Measurements from ENCODE around the gene TMEM250. TPM values are rescaled to one million over a fixed set of nuclear protein-coding genes. Genes with fewer than 3 reads are reported as not detected.

TMEM250 gene
- total and polyA plus RNA-seq, 2 of the 4 experiments (the other 2 are of a cell fraction) = 14.0 to 17.5 TPM

- H4K8ac ChIP-seq (ENCODE audit: low read depth in 2 of 2, low read length in 2 of 2) = no peak overlapping the region
- H3K23ac ChIP-seq (ENCODE audit: low read depth, low read length) = no peak overlapping the region
- H3K9me3 ChIP-seq (ENCODE audit: control insufficient read depth, insufficient read depth, low read length) = no peaks in the 10 kb centered on the region
- no peak overlapping the region for H3K56ac ChIP-seq (ENCODE audit: extremely low read depth, insufficient read depth, low read length)
- H4K5ac ChIP-seq (ENCODE audit: low read depth, low read length) = no peak overlapping the region
- H3K36me3 ChIP-seq (ENCODE audit: control insufficient read depth, insufficient read depth, low read length) = no peaks in the 10 kb centered on the region
- H2BK5ac ChIP-seq (ENCODE audit: low read depth, low read length, poor library complexity, severe bottlenecking) = no peak overlapping the region
- no peak overlapping the region for H3K14ac ChIP-seq (replicated peaks; ENCODE audit: low read depth, low read length)
- no peak overlapping the region for H2BK15ac ChIP-seq (ENCODE audit: low read depth, low read length)
- H2AK5ac ChIP-seq (ENCODE audit: low read depth, low read length) = no peak overlapping the region
- H3K4me3 ChIP-seq (ENCODE audit: insufficient read depth, low read depth, low read length) = no peak overlapping the region
- H3K4ac ChIP-seq (ENCODE audit: low read depth, low read length) = no peak overlapping the region
- dilution Hi-C loops (cut with HindIII; ENCODE audit: low sequenced_read_pairs, unreplicated experiment) = no loop called here
- H3K4me2 ChIP-seq (ENCODE audit: low read depth, low read length) = no peak overlapping the region
- no peaks in the 10 kb centered on the region for H3K79me1 ChIP-seq (ENCODE audit: low read depth in 1 of 2, low read length in 2 of 2)
- intact Hi-C loops (cut with micrococcal nuclease) = no loop called here
- POLR2A ChIA-PET (ENCODE audit: unreplicated experiment) = no interaction called here
- ATAC-seq (ENCODE audit: low read depth) (no peak), DNase-seq (no peak)
- no peak overlapping the region for H3K9ac ChIP-seq (ENCODE audit: low read depth, low read length)
- no peak overlapping the region for H2AK9ac ChIP-seq (replicated peaks; ENCODE audit: low read depth, low read length, poor library complexity)
- no peak overlapping the region for H3K27ac ChIP-seq (ENCODE audit: insufficient read depth, low read length)
- CTCF ChIA-PET = no interaction called here
- no peak overlapping the region for H4K91ac ChIP-seq (ENCODE audit: insufficient read depth, low read depth, low read length)
- TF ChIP-seq CTCF (conservative IDR thresholded peaks at IDR 0.05; ENCODE audit: low read depth, low read length) = no peak
- no peak for TF ChIP-seq MAZ (IDR thresholded peaks at IDR 0.05; ENCODE audit: borderline replicate concordance, low read depth, low read length)
- TF ChIP-seq MXI1 (IDR thresholded peaks at IDR 0.05; ENCODE audit: borderline replicate concordance, low read depth, low read length) = no peak
- TF ChIP-seq BHLHE40 (IDR thresholded peaks at IDR 0.05; ENCODE audit: low read depth, low read length) = no peak
- TF ChIP-seq SMC3 (IDR thresholded peaks at IDR 0.05; ENCODE audit: low read depth, low read length) = no peak
- TF ChIP-seq MAFK (IDR thresholded peaks at IDR 0.05; ENCODE audit: low read depth, low read length) = no peak
- no peak for TF ChIP-seq NFE2L2 (IDR thresholded peaks at IDR 0.05; ENCODE audit: low read depth, low read length)
- TF ChIP-seq CHD1 (IDR thresholded peaks at IDR 0.05; ENCODE audit: low read depth, low read length) = no peak
- TF ChIP-seq CEBPB (IDR thresholded peaks at IDR 0.05; ENCODE audit: low read depth, low read length) = no peak
- TF ChIP-seq RAD21 (IDR thresholded peaks at IDR 0.05; ENCODE audit: low read length) = no peak
- TF ChIP-seq POLR2A (IDR thresholded peaks at IDR 0.05; ENCODE audit: low read depth, low read length) = no peak
- TF ChIP-seq USF2 (IDR thresholded peaks at IDR 0.05; ENCODE audit: low read depth, low read length) = no peak
- no peak for TF ChIP-seq RCOR1 (IDR thresholded peaks at IDR 0.05; ENCODE audit: insufficient replicate concordance, low read length)
- no peak for TF ChIP-seq ELK1 (IDR thresholded peaks at IDR 0.05; ENCODE audit: borderline replicate concordance, low read depth, low read length)
- no peak for TF ChIP-seq RFX5 (IDR thresholded peaks at IDR 0.05; ENCODE audit: low read depth, low read length)
- TF ChIP-seq FOS (IDR thresholded peaks at IDR 0.05; ENCODE audit: low read depth, low read length) = no peak
- in situ Hi-C loops (cut with MboI; ENCODE audit: low sequenced_read_pairs) = no loop called here
- peaks cover 12% of the 10 kb centered on the region for H3K4me1 ChIP-seq (ENCODE audit: control insufficient read depth, insufficient read depth, low read length)
- H2BK20ac ChIP-seq (ENCODE audit: low read depth, low read length) = no peak overlapping the region
- no peak overlapping the region for H2BK120ac ChIP-seq (ENCODE audit: low read depth, low read length)
- no TSS peak for BruUV-seq (replicated peaks)
- no peak overlapping the region for H2AFZ ChIP-seq (replicated peaks; ENCODE audit: low read length, poor library complexity)
- H3K9me1 ChIP-seq (ENCODE audit: insufficient read depth, low read length) = peaks cover 11% of the 10 kb centered on the region
- no peaks in the 10 kb centered on the region for H3K27me3 ChIP-seq (ENCODE audit: control insufficient read depth, insufficient read depth, low read length)
- no peaks in the 10 kb centered on the region; the same call in 1 of the 2 replicates for H4K20me1 ChIP-seq (ENCODE audit: insufficient read depth, low read length)
- no CpG with 5 or more reads among the region's 1 CpG for WGBS, 2 experiments (ENCODE audit: extremely low coverage in 2 of 2, insufficient read length in 1 of 2)
- H3K18ac ChIP-seq (ENCODE audit: low read depth, low read length) = no peak overlapping the region
Measured at GRCh38 chr9:136104488-136104800, 14.2 kb downstream of the TMEM250 start.

All from IMR-90 (cell line).